ENCODE results near the gene PSMD14.

DNA sequence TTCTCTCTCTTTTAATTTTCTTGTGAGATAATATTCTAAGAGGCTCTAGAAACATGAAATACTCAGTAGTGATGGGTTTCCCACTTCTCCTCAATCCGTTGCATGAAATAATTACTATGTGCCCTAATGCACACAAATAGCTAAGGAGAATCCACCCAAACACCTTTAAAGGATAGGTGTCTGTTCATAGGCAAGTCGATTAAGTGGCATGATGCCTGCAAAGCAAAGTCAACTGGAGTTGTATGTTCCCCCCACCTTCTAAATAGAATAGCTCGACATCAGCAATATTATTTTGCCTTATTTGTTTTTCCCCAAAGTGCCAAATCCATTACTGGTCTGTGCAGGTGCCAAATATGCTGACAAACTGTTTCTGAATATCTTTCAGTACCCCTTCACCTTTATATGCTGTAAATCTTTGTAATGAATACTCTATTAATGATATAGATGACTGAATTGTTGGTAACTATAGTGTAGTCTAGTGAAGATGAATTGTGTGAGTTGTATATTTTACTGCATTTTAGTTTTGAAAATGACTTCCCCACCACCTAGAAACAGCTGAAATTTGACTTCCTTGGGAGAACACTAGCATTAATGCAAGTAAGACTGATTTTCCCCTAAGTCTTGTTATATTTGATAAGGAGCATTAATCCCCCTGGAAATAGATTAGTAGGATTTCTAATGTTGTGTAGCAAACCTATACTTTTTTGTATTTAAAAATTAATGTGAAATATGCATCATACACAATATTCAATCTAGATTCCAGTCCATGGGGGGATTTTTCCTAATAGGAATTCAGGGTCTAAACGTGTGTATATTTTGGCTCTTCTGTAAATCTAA lies 116.9 kb downstream of the PSMD14 start:
- TF ChIP-seq POLR2A (IDR thresholded peaks at IDR 0.05; ENCODE audit: low read length), result no peak
- TF ChIP-seq GATA1 (IDR thresholded peaks at IDR 0.05; ENCODE audit: low read depth, low read length), result no peak

Data from erythroblast (primary cell).